NCI-H2196 (cell line): ENCODE results near the gene WDFY4.

Experiments
- DNase-seq: peaks from one replicate; lab custom pipeline; 2025; ENCODE audit not compliant: unreplicated experiment; lab: John Stamatoyannopoulos, UW

WDFY4 gene

DNA sequence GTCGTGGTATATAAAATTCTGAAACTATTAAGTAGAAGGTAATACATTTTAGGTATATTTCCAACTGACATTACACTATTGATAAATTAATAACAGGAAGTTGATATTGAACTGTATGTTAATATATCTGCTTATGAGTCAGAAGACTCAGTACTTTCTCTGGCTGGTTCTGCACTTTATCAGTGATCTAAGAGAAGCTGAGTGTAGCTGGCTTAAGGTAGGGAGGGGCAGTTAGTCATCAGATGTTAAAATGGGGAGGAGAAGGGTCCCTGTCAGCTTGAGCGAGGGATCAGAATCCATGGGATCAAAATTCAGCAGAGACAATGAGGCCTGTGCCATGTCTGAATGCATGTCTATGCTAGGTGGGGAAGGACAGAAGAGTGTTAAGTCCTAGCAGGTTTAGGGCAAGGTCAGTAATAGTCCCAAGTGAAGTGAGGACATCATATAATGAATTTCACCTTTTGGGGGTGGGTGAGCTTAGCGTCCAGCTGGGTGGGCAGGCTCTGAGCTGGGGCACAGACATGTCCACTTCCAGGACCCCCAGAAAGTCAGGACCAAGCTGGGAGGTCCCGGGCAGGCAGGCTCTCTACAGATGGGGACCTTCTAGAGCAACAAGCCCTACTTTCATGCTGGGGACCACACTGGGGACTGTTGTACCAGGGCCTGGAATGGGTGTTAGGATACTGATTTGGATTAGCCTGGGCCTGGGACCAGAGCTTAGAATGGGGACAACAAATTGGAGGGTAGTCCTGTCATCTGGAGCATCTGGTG, 82.9 kb downstream of the WDFY4 start:
- no peak for DNase-seq

DNA sequence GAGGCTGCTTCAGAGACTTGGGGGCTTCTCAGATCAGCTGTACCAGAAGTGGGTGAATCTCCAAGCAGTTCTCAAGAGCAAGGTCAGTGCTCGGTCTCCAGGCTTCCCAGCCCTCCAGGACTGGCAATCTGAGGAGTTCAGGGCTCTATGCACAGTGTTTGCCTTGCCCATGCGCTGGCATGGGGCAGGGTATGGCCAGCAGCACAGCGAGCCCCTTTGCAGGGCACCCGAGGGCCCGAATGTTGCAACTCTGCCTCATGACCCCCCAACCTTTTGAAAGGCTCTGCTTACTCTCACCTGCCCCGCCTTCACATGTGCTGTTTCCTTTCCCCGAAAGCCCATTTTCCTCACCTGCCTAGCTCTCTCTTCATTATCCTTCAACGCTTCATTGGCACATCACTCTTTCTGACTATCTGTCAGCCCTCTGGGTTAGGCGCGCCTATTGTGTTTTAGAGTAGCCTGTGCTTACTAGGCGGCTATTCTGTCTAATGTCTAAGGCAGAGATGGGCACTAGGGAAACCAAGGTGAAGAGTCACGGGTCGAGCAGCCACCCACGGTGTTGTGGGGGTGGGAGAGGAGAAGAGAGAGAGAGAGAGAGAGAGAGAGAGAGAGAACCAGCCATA, 83.6 kb downstream of the WDFY4 start:
- no peak for DNase-seq

DNA sequence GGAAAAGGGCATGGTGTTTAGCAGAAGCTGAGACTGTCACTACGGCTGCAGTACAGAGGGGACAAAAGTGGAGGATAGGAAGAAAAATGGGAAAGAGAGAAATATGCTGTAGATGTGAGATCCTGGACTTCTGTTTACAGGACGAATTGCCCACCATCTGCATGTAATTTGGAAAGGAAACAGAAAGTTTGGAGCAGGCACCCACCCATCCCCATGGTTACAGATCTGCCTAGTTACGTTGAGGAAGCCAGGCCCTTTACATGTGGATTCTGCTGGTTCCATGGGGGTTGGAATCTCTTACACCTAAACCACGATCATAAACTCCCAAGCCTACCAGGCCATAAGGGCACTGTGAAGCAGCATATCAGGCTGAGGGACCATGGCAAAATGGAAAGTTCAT, 84.3 kb downstream of the WDFY4 start:
- no peak for DNase-seq

DNA sequence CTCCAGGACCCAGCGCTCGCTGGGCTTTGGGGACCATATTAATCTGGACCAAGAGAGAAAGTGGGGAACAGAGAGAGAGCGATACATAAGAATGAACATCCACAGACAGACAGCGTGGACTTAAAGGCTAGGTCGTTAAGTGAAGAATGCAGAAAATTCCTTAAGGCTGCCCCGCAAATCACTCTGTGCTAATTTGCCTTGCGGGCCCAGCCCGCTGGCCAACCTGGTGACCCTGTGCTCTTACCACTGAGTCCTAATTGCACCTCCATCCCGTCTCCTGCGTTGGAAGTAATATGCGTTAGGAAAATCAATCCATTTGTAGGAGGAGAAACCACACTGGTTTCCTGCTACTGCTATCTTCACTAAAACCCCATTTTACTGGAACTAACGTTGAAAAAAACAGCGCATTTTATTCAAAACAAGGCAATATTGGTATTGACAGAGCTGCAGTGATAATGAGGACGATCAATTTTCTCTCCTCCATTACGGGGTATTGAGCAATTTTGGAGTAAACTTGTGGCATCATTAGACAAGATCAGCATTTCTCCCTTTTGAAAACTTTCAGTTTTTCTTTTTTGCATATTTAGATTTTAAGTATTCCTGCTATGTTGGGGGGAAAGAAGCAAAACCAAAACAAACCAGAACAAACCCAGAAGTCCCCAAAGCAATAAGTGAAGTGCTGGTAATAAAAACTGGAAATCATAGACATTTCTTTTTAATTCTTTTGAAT, 85.2 kb downstream of the WDFY4 start:
- DNase-seq: no peak

DNA sequence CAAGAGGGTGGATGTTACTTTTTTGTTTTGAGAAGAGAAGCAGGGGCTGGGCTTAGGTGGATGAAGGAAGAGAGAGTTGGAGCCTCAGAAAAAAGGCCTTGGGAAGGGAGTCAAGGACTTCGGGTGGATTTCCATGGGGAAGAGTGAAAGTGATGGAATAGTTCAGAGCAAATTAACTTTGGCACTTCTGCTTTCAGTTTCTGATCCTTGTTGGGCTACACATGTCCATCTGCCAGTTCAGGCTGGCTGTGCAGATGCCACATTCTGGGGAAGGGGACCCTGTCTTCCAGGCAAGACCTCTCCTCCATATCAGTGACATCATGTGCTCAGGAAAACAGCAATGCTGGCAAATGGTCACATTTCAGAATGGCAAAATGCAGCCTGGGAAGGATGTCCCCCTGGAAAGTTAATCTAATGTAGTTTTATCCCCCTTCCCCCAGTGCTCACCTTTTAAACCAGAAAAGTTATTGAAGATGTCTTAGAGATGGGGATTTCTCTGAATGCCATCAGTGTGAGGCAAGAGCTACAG, 86.0 kb downstream of the WDFY4 start:
- no peak for DNase-seq

DNA sequence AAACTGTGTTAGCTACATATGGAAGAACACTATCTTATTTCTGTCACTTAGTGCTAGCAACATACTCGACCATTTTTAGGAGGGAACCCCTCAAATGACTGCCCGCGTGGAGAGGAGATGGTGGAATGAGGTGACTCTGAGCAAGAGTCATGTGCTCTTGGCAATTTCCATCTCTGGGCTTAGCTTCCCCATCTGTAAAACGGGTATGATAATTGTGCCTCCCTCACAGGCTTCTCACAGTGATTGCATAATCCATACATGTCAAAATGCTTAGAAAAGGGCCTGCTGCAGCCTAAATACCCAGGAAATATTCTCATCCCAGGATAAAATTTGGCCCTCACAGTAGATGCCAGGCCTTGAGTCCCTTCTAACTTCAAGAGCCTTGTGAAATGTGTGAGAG, 86.6 kb downstream of the WDFY4 start:
- no peak for DNase-seq

DNA sequence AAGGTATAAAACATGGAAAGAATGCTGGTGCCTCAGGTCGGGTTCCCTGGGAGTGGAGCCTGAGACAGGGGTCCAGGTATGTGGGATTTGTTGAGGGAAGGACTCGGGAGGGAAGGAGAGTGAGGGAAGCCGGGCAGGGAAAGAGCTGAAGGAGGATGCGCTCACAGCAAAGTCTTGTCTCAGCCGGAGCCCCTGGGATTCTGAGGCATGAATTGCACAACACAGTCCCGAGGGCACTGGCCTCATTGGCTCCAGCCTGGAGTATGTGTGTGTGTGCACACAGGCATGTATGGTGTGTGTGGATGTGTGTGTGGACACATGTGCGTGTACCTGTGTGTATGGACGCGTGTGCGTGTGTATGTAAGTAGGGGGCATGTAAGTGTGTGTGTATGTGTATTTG, 87.4 kb downstream of the WDFY4 start:
- DNase-seq: no peak

DNA sequence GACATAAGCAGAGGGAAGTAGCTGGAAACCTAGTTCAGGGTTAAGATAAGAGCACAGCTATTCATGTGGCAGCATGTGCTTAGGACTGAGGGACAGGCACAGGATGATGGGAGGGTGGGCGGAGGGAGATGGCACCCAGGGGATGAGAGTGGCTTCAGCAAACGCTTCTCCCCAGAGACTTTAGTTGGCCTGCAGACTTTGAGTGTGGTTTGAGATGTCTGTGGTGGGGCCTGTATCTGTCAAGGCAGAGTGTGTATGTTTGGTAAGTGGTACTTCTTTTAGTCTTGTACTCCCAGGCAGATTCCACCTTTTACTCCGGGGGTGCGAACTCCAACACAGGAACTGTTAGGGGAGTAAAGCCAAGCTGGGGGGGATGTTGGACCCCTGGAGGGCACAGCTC, 88.9 kb downstream of the WDFY4 start:
- no peak for DNase-seq

DNA sequence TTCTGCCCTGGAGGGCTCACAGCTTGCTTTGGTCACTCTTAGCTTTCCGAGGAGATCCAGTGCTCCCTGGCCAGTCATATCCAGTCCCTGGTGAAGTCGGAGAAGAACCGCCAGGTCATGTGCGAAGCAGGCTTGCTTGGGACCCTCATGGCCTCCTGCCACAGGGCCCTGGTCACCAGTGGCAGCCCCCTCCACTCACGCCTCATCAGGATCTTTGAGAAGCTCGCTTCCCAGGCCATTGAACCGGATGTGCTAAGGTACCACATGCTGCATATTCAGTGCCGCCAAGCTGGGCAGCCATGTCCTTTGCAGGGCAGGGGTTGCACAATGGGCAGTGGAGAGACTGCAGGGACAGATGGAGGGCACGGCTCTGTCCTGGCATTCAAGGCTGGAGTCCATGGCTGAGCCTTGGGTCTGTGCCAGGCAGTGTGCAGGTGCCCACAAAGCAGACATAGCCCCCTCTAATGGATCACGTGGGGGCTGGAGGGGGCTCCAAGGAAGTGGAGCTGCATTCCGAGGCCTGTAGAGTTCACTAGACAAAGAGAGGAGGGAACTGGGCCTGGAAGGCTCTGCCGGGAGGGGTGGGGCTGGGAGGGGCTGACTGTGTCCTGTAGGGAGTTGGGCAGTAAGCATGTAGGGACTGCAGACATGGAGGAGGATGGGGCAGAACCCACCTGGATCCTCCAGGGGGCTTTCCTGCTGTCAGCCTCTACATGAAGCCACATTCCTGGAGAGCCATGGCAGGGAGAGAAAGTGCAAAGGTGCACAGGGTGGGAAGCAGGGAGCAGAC, 89.9 kb downstream of the WDFY4 start:
- DNase-seq: no peak

DNA sequence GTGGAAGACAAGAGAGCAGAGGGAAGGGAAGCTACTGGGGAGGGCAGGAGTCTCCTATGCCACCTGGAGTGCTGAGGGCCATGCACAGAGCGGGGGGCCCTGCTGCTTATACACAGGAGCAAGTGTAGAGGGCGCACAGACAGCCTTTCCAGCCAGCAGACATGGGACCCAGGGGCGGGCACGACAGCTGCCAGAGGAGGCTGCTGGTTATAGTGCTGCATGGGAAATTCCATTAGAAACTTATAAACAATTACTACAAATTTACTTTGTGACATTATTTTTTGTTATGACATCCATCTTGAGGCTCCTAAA, 90.5 kb downstream of the WDFY4 start:
- no peak for DNase-seq

DNA sequence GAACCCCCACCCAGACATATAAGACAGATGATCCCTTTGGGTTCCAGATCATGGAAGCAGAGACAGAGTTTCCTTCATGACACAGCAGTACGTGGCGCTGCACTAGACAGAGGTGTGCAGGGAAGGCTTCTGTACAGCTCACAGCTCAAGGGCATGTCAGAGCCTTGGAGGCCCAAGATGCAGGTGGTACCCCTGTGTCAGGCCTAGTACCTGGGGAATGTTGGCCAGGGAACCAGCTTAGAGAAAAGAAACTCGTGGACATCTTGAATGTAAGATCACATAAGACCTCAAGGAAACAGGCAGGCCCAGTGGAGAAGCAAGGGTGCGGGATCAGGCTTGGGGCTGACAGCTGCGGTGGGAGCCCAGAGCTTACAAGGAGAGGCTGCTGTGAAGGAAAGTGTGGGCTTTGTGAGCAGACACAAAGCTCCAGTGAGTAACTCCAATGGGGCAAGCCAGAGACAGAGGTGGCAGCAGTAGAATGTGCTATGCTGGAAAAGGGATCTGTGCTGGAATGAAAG, 91.4 kb downstream of the WDFY4 start:
- no peak for DNase-seq

DNA sequence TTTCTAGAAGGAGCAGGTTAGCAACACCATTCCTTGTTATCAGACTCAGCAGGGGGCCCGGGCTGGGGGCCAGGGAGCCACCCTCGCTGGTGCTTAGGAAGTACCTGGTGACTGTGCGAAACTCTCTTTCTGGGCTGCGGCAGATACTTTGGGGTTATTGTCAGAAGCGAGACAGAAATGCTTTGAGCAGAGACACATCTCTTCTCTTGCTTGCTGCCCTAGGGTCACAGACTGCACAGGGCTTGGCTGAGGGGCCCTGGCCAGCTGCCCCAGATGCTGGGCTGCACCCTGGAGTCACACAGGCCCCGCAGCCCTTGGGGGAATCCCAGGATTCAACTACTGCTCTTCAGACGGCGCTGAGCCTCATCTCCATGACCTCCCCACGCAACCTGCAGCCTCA, 91.9 kb downstream of the WDFY4 start:
- DNase-seq: no peak

DNA sequence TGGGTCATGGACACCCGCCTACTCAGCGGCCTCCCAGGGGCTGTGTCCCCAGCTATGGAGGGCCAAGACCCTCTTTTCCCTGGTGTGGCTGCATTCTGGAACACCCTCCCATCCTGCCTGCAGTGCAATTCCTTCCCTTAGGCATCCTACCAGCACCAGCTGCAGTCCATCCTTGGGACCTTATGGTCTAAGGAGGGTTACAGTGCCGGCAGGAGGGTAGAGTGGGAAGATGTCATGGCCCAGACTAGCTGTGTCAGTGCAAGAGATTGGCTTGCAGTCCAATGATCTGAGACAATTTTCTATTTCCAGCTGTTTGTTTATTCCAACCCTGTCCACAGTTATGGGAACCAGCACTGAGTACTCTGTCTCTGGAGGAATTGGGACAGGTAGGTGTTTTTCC, 92.4 kb downstream of the WDFY4 start:
- DNase-seq: no peak

DNA sequence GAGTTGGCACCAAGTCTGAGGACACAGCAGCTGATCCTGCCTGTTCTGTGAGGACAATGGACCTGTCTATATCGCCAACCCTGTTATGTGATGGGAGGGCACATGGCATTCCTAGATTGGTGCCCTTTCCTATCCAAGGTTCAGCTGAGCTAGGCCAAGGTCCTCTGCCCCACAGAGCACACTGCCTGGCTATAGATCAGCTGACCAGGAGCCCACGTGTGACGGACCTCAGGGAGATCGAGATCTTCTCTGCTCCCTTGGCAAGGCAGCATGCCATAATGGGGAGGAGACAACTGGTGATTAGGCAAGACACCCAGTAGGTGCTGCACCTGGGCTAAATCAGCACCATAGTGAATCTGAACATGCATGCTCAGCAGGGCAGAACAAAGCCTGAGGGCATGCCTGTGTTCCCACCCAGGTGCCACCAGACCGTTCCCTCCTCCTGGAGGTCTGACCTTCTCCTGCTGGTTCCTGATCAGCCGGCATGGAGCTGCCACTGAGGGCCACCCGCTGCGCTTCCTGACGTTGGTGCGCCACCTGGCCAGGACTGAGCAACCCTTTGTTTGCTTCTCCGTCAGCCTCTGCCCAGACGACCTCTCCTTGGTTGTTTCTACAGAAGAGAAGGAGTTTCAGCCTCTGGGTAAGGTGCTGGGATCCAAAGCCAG, 93.7 kb downstream of the WDFY4 start:
- DNase-seq: no peak

DNA sequence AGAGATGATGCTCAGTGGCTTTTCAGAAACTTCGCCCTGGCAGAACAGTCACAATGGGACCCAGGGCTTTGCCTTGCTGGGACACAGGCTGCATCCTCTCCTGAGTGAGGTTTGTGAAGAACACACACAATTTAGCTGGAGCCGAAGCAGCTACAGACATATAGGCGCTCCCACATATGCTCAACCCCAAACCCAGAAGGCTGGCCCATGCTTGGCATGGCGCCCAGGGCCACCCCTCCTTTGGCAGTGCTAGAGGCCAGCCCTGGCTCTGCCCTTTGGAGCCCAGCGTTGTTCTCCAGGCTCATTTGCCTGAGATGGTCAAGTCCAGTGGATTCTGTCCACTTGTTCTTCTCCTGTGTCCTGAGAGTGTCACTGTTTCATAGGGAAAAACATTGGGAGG, 94.4 kb downstream of the WDFY4 start:
- no peak for DNase-seq

DNA sequence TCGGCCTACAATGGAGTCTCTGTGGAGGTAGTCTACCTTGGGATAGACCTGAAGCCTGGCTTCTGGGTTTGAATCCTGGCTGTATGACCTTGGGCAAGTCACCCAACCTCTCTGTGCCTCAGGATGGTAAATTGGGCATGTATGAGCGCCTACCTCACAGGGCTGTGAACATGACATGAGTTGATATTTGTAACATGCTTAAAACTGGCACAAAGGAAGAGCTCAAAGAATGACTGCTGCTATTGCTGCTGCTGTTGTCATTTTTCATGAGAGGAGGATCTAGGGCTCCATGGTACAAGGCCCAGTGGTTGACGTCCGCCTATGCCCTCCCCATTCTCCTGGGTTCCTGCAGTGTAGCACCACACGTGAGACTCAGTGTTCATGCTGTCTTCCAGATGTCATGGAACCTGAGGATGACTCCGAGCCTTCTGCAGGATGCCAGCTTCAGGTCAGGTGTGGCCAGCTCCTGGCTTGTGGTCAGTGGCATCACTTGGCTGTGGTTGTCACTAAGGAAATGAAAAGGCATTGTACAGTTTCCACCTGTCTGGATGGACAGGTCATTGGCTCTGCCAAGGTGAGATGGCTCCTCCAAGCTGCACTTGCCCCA, 95.0 kb downstream of the WDFY4 start:
- no peak for DNase-seq

DNA sequence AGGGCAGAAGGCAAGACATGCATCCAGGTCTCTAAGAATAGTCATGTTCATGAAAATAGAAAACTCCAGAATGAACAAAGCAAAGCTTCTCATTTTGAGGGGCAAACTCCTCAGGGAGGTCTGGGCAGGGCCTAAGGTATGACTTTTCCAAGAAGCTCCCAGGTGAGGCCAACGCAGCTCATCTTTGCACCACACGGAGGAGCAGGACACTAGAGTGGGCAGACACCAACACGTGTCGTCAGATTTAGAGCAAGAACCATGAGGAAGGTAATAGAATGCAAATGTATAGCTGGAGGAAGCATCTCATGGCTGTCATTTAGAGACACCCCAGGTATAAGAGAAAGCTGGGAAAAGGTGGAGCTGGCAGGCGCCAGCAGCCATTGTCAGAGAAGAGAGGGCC, 95.7 kb downstream of the WDFY4 start:
- DNase-seq: no peak

DNA sequence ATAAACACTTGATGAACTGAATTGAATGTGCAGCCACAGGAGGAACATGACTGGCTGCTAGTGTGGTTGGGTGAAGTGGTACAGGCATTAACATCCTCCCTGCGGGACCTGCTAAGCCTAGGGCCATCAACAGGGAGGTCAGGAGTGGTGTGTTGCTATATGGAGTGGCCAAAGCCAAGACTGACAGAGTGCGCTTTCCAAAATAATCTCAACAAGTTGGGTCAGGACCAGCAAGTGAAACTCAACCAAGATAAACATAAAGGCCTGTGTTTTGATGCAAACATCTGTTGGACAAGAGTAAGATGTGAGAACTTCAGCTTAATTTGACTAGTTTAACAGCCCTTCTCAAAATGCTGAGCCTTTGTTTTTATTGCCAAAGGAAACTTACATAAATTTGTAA, 97.7 kb downstream of the WDFY4 start:
- no peak for DNase-seq

DNA sequence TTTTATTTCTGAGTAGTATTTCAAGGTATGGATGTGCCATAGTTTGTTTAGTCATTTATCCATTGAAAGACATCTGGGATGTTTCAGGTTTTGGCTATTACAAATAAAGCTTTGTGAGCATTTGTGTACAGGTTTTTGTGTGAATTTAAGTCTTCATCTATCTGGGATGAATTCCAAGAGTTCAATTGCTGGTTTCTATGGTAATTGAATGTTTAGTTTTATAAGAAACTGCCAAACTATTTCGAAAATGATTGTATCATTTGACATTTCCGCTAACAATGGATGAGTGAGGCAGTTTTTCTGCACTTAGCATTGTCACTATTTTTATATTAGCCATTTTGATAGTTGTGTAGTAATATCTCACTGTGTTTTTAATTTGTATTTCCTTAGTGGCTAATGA, 99.4 kb downstream of the WDFY4 start:
- no peak for DNase-seq

DNA sequence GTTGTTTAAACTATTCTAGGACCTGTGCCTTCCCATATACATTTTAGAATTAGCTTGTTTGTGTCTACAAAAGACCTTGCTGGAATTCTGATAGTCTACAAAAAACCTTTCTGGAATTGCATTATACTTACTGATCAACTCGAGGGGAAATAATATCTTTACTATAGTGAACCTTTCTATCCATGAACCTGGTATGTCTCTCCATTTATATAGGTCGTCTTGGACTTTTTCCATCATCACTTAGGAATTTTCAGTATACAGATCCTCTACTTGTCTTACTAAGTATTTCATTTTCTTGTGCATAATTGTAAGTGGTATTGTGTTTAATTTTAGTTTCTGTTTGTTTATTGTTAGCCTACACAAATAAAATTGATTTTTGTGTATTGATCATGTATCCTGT, 101.1 kb downstream of the WDFY4 start:
- DNase-seq: no peak
